Measurements from ENCODE around the gene PDCD4. TPM values are rescaled to one million over a fixed set of nuclear protein-coding genes. Genes with fewer than 3 reads are reported as not detected.

The PDCD4 gene
- total and polyA plus RNA-seq, 2 of the 13 experiments (the other 11 are each of a cell fraction or from before 2014, with no cell fraction given) = 22.8 to 56.2 TPM

DNA sequence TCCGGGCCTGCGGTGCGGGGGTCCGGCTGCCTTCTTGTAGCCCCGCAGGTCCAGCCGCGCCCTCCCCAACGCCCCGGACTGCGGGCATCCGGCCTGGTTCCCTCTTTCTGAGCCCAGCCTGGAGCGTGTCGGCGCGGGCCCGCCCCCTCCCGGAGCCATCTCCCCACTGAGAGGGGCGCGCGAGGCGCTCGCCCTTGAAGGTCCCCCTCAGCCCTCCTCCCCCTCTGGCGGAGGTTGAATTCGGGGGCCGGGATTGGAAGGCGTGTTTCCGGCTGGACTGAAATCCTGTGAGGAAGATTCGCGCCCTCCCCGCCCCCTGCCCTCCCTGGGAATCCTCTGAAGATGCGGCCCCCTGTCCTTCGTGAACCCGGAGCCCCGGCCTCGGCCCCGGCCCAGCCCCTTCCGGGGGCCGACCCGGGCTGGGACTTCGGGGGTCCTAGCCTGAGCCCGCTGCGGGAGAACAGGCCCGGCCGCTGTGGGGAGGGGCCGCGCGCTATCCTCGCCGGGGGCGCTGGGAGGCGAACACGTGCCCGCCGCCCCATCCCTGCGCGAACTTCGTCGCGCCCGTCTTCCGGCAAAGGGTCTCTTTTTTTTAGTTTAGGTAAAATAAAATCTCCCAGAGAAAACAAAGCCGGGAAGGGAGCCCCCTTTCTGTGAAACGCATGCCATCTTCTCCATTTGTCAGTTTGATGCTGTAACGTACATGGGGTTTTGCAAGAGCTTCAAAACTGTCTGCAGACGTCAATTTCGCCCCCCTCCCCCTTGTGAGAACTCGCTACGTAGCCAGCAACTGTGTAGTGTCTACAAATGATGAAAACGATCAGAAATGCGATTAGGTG lies 636 bp downstream of the PDCD4 start (continued):
- TF ChIP-seq, protein P1, sequence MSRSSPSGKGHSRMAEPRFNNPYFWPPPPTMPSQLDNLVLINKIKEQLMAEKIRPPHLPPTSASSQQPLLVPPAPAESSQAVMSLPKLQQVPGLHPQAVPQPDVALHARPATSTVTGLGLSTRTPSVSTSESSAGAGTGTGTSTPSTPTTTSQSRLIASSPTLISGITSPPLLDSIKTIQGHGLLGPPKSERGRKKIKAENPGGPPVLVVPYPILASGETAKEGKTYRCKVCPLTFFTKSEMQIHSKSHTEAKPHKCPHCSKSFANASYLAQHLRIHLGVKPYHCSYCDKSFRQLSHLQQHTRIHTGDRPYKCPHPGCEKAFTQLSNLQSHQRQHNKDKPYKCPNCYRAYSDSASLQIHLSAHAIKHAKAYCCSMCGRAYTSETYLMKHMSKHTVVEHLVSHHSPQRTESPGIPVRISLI (CRISPR knock-in tag; IDR thresholded peaks at IDR 0.05; ENCODE audit: borderline replicate concordance) = peak; percentile 55; the same call in 1 of the 2 replicates
- TF ChIP-seq JUNB (CRISPR knock-in tag; IDR thresholded peaks at IDR 0.05; ENCODE audit: borderline replicate concordance) = no peak
- TF ChIP-seq ZNF766 (CRISPR knock-in tag; IDR thresholded peaks at IDR 0.05; ENCODE audit: borderline replicate concordance) = peak; percentile 70; the same call in 1 of the 2 replicates
- TF ChIP-seq, protein P2, sequence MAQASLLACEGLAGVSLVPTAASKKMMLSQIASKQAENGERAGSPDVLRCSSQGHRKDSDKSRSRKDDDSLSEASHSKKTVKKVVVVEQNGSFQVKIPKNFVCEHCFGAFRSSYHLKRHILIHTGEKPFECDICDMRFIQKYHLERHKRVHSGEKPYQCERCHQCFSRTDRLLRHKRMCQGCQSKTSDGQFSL (CRISPR knock-in tag; IDR thresholded peaks at IDR 0.05) = no peak; the same call in 1 of the 2 replicates
- no peak for TF ChIP-seq FOXK1 (CRISPR knock-in tag; IDR thresholded peaks at IDR 0.05; ENCODE audit: borderline replicate concordance, low read depth)
- no peak for TF ChIP-seq ZNF577 (CRISPR knock-in tag; IDR thresholded peaks at IDR 0.05; ENCODE audit: borderline replicate concordance, low read depth)
- no peak for TF ChIP-seq ZNF562 (CRISPR knock-in tag; IDR thresholded peaks at IDR 0.05; ENCODE audit: borderline replicate concordance)
- no peak for TF ChIP-seq NR1H2 (CRISPR knock-in tag; IDR thresholded peaks at IDR 0.05; ENCODE audit: borderline replicate concordance, low read depth)
- TF ChIP-seq PLRG1 (conservative IDR thresholded peaks at IDR 0.05) = no peak
- no peak for TF ChIP-seq FOXA3 (CRISPR knock-in tag; IDR thresholded peaks at IDR 0.05)
- no peak for TF ChIP-seq ZSCAN30 (CRISPR knock-in tag; IDR thresholded peaks at IDR 0.05)
- TF ChIP-seq PRPF4 (IDR thresholded peaks at IDR 0.05; ENCODE audit: low read depth, low read length, poor library complexity, severe bottlenecking) = peak; percentile 10
- peak; percentile 67 for TF ChIP-seq HNRNPLL (IDR thresholded peaks at IDR 0.05; ENCODE audit: low read depth, low read length, poor library complexity, severe bottlenecking)
- TF ChIP-seq, protein P3, sequence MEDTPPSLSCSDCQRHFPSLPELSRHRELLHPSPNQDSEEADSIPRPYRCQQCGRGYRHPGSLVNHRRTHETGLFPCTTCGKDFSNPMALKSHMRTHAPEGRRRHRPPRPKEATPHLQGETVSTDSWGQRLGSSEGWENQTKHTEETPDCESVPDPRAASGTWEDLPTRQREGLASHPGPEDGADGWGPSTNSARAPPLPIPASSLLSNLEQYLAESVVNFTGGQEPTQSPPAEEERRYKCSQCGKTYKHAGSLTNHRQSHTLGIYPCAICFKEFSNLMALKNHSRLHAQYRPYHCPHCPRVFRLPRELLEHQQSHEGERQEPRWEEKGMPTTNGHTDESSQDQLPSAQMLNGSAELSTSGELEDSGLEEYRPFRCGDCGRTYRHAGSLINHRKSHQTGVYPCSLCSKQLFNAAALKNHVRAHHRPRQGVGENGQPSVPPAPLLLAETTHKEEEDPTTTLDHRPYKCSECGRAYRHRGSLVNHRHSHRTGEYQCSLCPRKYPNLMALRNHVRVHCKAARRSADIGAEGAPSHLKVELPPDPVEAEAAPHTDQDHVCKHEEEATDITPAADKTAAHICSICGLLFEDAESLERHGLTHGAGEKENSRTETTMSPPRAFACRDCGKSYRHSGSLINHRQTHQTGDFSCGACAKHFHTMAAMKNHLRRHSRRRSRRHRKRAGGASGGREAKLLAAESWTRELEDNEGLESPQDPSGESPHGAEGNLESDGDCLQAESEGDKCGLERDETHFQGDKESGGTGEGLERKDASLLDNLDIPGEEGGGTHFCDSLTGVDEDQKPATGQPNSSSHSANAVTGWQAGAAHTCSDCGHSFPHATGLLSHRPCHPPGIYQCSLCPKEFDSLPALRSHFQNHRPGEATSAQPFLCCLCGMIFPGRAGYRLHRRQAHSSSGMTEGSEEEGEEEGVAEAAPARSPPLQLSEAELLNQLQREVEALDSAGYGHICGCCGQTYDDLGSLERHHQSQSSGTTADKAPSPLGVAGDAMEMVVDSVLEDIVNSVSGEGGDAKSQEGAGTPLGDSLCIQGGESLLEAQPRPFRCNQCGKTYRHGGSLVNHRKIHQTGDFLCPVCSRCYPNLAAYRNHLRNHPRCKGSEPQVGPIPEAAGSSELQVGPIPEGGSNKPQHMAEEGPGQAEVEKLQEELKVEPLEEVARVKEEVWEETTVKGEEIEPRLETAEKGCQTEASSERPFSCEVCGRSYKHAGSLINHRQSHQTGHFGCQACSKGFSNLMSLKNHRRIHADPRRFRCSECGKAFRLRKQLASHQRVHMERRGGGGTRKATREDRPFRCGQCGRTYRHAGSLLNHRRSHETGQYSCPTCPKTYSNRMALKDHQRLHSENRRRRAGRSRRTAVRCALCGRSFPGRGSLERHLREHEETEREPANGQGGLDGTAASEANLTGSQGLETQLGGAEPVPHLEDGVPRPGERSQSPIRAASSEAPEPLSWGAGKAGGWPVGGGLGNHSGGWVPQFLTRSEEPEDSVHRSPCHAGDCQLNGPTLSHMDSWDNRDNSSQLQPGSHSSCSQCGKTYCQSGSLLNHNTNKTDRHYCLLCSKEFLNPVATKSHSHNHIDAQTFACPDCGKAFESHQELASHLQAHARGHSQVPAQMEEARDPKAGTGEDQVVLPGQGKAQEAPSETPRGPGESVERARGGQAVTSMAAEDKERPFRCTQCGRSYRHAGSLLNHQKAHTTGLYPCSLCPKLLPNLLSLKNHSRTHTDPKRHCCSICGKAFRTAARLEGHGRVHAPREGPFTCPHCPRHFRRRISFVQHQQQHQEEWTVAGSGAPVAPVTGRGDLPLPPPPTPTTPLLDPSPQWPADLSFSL (CRISPR knock-in tag; IDR thresholded peaks at IDR 0.05) = no peak
- TF ChIP-seq, protein P4, sequence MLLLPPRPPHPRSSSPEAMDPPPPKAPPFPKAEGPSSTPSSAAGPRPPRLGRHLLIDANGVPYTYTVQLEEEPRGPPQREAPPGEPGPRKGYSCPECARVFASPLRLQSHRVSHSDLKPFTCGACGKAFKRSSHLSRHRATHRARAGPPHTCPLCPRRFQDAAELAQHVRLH (CRISPR knock-in tag; IDR thresholded peaks at IDR 0.05; ENCODE audit: borderline replicate concordance, low read depth) = peak; percentile 67; the same call in 1 of the 2 replicates
- TF ChIP-seq, protein P5, sequence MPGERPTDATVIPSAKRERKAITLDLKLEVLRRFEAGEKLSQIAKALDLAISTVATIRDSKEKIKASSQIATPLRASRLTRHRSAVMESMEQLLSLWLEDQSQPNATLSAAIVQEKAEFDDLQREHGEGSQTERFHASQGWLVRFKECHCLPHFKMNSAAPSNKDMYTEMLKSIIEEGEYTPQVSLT (CRISPR knock-in tag; IDR thresholded peaks at IDR 0.05; ENCODE audit: borderline replicate concordance, low read depth) = no peak
- TF ChIP-seq, protein P6, sequence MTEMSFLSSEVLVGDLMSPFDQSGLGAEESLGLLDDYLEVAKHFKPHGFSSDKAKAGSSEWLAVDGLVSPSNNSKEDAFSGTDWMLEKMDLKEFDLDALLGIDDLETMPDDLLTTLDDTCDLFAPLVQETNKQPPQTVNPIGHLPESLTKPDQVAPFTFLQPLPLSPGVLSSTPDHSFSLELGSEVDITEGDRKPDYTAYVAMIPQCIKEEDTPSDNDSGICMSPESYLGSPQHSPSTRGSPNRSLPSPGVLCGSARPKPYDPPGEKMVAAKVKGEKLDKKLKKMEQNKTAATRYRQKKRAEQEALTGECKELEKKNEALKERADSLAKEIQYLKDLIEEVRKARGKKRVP (CRISPR knock-in tag; IDR thresholded peaks at IDR 0.05) = peak in 1 of 2 experiments; percentile 68; a peak in 1 of 4 replicates
